H9 (cell line): ENCODE data around the gene KCNH2. TPM values are rescaled to one million over a fixed set of nuclear protein-coding genes. Genes with fewer than 3 reads are reported as not detected.

ENCODE experiments used
- DNase-seq: peaks from one replicate; pipeline ENCODE4 v3.0.0-alpha.2; 2017
- H2AFZ ChIP-seq: one replicate; pipeline ENCODE4 v1.6.1; 2013; ENCODE audit warnings: mild to moderate bottlenecking, low read length, control low read depth, moderate library complexity
- H2AK5ac ChIP-seq: 2 replicates; pipeline ENCODE4 v1.6.1; 2013; ENCODE audit warnings: low read length, control low read depth, mixed read lengths; ENCODE audit not compliant: insufficient read length
- H2BK120ac ChIP-seq: one replicate; pipeline ENCODE4 v1.6.1; 2013; ENCODE audit warnings: low read depth, mild to moderate bottlenecking, low read length, control low read depth, inconsistent platforms; ENCODE audit not compliant: poor library complexity, severe bottlenecking
- H2BK12ac ChIP-seq: 2 replicates; pipeline ENCODE4 v1.6.1; 2013; ENCODE audit warnings: low read length, control low read depth, mixed read lengths, low read depth; ENCODE audit not compliant: insufficient read length
- H2BK15ac ChIP-seq: 2 replicates; pipeline ENCODE4 v1.6.1; 2013; ENCODE audit warnings: low read depth, low read length, control low read depth
- H2BK20ac ChIP-seq: one replicate; pipeline ENCODE4 v1.6.1; 2013; ENCODE audit warnings: low read depth, mild to moderate bottlenecking, low read length, control low read depth, inconsistent platforms; ENCODE audit not compliant: poor library complexity, severe bottlenecking
- H2BK5ac ChIP-seq: 2 replicates; pipeline ENCODE4 v1.6.1; 2013; ENCODE audit warnings: low read length, control low read depth, mixed read lengths; ENCODE audit not compliant: insufficient read length
- H3K14ac ChIP-seq: 2 replicates; pipeline ENCODE4 v1.6.1; 2013; ENCODE audit warnings: low read length, control low read depth; ENCODE audit not compliant: insufficient read depth
- H3K18ac ChIP-seq: 2 replicates; pipeline ENCODE4 v1.6.1; 2013; ENCODE audit warnings: low read depth, mild to moderate bottlenecking, mixed read lengths, low read length, control low read depth; ENCODE audit not compliant: insufficient read length
- H3K23ac ChIP-seq: 2 replicates; pipeline ENCODE4 v1.6.1; 2013; ENCODE audit warnings: low read length, control low read depth, mixed read lengths, low read depth; ENCODE audit not compliant: insufficient read length
- H3K23me2 ChIP-seq: 2 replicates; pipeline ENCODE4 v1.6.1; 2013; ENCODE audit warnings: low read depth, mild to moderate bottlenecking, mixed read lengths, low read length, control low read depth; ENCODE audit not compliant: insufficient read length, poor library complexity, severe bottlenecking
- H3K27ac ChIP-seq: 2 replicates; pipeline ENCODE4 v1.5.1; 2013; ENCODE audit warnings: low read length, control low read depth, mixed read lengths, low read depth; ENCODE audit not compliant: insufficient read length
- H3K27me3 ChIP-seq: 2 replicates; pipeline ENCODE4 v1.6.1; 2013; ENCODE audit warnings: low read length, control low read depth, inconsistent platforms; ENCODE audit not compliant: insufficient read depth
- H3K4ac ChIP-seq: 2 replicates; pipeline ENCODE4 v1.6.1; 2013; ENCODE audit warnings: low read depth, mild to moderate bottlenecking, control low read depth, inconsistent platforms, low read length, moderate library complexity
- H3K4me1 ChIP-seq: 2 replicates; pipeline ENCODE4 v1.6.1; 2013; ENCODE audit warnings: low read length, control low read depth, inconsistent platforms; ENCODE audit not compliant: insufficient read depth
- H3K4me2 ChIP-seq: 2 replicates; pipeline ENCODE4 v1.6.1; 2013; ENCODE audit warnings: low read length, control low read depth, mixed read lengths; ENCODE audit not compliant: insufficient read length, insufficient read depth
- H3K56ac ChIP-seq: 2 replicates; pipeline ENCODE4 v1.6.1; 2013; ENCODE audit warnings: low read depth, mild to moderate bottlenecking, mixed read lengths, low read length, control low read depth; ENCODE audit not compliant: insufficient read length
- H3K79me1 ChIP-seq: 2 replicates; pipeline ENCODE4 v1.6.1; 2013; ENCODE audit warnings: low read depth, mild to moderate bottlenecking, moderate library complexity, low read length, control low read depth, inconsistent platforms; ENCODE audit not compliant: insufficient read depth, poor library complexity, severe bottlenecking
- H3K79me2 ChIP-seq: 2 replicates; pipeline ENCODE4 v1.6.1; 2013; ENCODE audit warnings: low read length, control low read depth, inconsistent platforms; ENCODE audit not compliant: insufficient read depth
- H3K9ac ChIP-seq: 2 replicates; pipeline ENCODE4 v1.6.1; 2013; ENCODE audit warnings: low read length, control low read depth, mixed read lengths; ENCODE audit not compliant: insufficient read length; ENCODE audit errors: extremely low read depth
- H3K9me3 ChIP-seq: one replicate; pipeline ENCODE4 v1.6.1; 2013; ENCODE audit warnings: low read depth, low read length, inconsistent platforms; ENCODE audit not compliant: control insufficient read depth
- H3T11ph ChIP-seq: one replicate; pipeline ENCODE4 v1.6.1; 2013; ENCODE audit warnings: mild to moderate bottlenecking, low read length, control low read depth, inconsistent platforms
- H4K20me1 ChIP-seq: one replicate; pipeline ENCODE4 v1.6.1; 2013; ENCODE audit not compliant: control insufficient read depth, insufficient read length, insufficient read depth
- H4K5ac ChIP-seq: 2 replicates; pipeline ENCODE4 v1.6.1; 2013; ENCODE audit warnings: low read depth, mild to moderate bottlenecking, mixed read lengths, low read length, control low read depth; ENCODE audit not compliant: insufficient read length
- H4K8ac ChIP-seq: replicated peaks from 2 replicates; pipeline ENCODE4 v1.6.1; 2013; ENCODE audit warnings: low read length, control low read depth, mixed read lengths, low read depth; ENCODE audit not compliant: insufficient read length
- H4K91ac ChIP-seq: 2 replicates; pipeline ENCODE4 v1.6.1; 2013; ENCODE audit warnings: low read depth, mild to moderate bottlenecking, moderate library complexity, mixed read lengths, low read length, control low read depth; ENCODE audit not compliant: insufficient read length
- H3K27ac Mint-ChIP-seq, 3 experiments: 2 replicates in 2 of 3; 3 replicates in 1 of 3; pipeline ENCODE4 v1.8.0; 2020 to 2021; ENCODE audit warnings: mixed read lengths in 3 of 3, mild to moderate bottlenecking in 1 of 3, moderate library complexity in 1 of 3
- H3K27me3 Mint-ChIP-seq: 2 replicates; pipeline ENCODE4 v1.8.0; 2021; ENCODE audit warnings: low read depth, mild to moderate bottlenecking, moderate library complexity, mixed read lengths
- H3K36me3 Mint-ChIP-seq, 3 experiments: 2 replicates in 2 of 3; 3 replicates in 1 of 3; pipeline ENCODE4 v1.8.0; 2020 to 2021; ENCODE audit warnings: low read depth in 3 of 3, mixed read lengths in 3 of 3; ENCODE audit not compliant: insufficient read depth in 1 of 3
- H3K4me1 Mint-ChIP-seq, 2 experiments: 2 replicates each; pipeline ENCODE4 v1.8.0; 2020; ENCODE audit warnings: mixed read lengths in 2 of 2
- H3K4me3 Mint-ChIP-seq, 2 experiments: 2 replicates in 1 of 2; 3 replicates in 1 of 2; pipeline ENCODE4 v1.8.0; 2020 to 2021; ENCODE audit warnings: mild to moderate bottlenecking in 2 of 2, mixed read lengths in 2 of 2, moderate library complexity in 1 of 2
- H3K9me3 Mint-ChIP-seq, 2 experiments: 2 replicates in 1 of 2; 3 replicates in 1 of 2; pipeline ENCODE4 v1.8.0; 2020; ENCODE audit warnings: mild to moderate bottlenecking in 2 of 2, mixed read lengths in 2 of 2, moderate library complexity in 1 of 2
- CTCF ChIP-seq: fragments of 200-600 bp; sonication (generic); conservative IDR thresholded peaks from 3 replicates; pipeline ENCODE4 v1.8.0; 2021; ENCODE audit warnings: antibody characterized with exemption, mild to moderate bottlenecking
- WGBS: extraction: QIAGEN DNeasy Blood & Tissue Kit; methylation state at CpG from one replicate; pipeline ENCODE4 v1.1.7; 2013; ENCODE audit warnings: missing lambda C conversion rate, low lambda C conversion rate, mixed read lengths; ENCODE audit not compliant: insufficient read length; ENCODE audit errors: extremely low coverage; 5-methylcytosine and 5-hydroxymethylcytosine counted together
- total RNA-seq: library from RNA; stranded (reverse); gene quantifications from 2 replicates; pipeline ENCODE4 v1.2.1, GENCODE V29; 2021

KCNH2 gene
- total RNA-seq, 1 experiment from 2014 or later = 4.5 TPM

GRCh38 chr7:151017370-151017952 is 39.3 kb upstream of the KCNH2 start:
- Histone ChIP-seq H3K23me2 (peaks cover 7% of the 10 kb centered on the region), H4K5ac (no peak overlapping the region), H2BK20ac (no peak overlapping the region), H4K91ac (no peak overlapping the region), H2AFZ (no peak overlapping the region), H2BK5ac (no peak overlapping the region), H2BK120ac (no peak overlapping the region), H2AK5ac (no peak overlapping the region), H3K4me1 (peaks cover 6% of the 10 kb centered on the region; the same call in 1 of the 2 replicates), H3K79me2 (no peaks in the 10 kb centered on the region), H2BK12ac (no peak overlapping the region), H3K56ac (no peak overlapping the region), H3K14ac (no peak overlapping the region), H3K23ac (no peak overlapping the region), H3K9me3 (no peaks in the 10 kb centered on the region), H3K27ac (no peak overlapping the region), H3K9ac (no peak overlapping the region), H3K18ac (no peak overlapping the region), H4K8ac (no peak overlapping the region), H4K20me1 (no peaks in the 10 kb centered on the region), H3K4me2 (peak overlapping the region; percentile 17), H3K79me1 (no peaks in the 10 kb centered on the region), H3K27me3 (peaks cover 6% of the 10 kb centered on the region; the same call in 1 of the 2 replicates), H3K4ac (no peak overlapping the region), H3T11ph (no peak overlapping the region), H2BK15ac (no peak overlapping the region)
- Mint-ChIP-seq H3K9me3 (peaks cover 0 to 9% of the 10 kb centered on the region in 2 experiments; a peak in 2 of 5 replicates), H3K27ac (no peak overlapping the region), H3K4me1 (peaks cover 24 to 51% of the 10 kb centered on the region in 2 experiments), H3K36me3 (peaks cover 2 to 6% (median 6%) of the 10 kb centered on the region in 3 experiments; a peak in 6 of 7 replicates), H3K4me3 (peak overlapping the region; percentile 55 to 79), H3K27me3 (peaks cover 76% of the 10 kb centered on the region)
- no CpG with 5 or more reads among the region's 13 CpGs for WGBS
- DNase-seq = no peak
- TF ChIP-seq CTCF = no peak
